GM21447 (cell line): Measurements from ENCODE around the gene RHOJ.
"Not testable (repeated sequence)": the region's sequence is repeated elsewhere in the genome, so short reads cannot be mapped to it uniquely, and the experiment has no call there.

Source experiments
- ATAC-seq: cut with Tn5 transposase; IDR thresholded peaks from one replicate; pipeline ENCODE4 v1.9.1; 2021; ENCODE audit not compliant: unreplicated experiment

Gene RHOJ

GRCh38 chr14:63296060-63296563 is 91.9 kb downstream of the RHOJ start:
- ATAC-seq, result no peak

DNA sequence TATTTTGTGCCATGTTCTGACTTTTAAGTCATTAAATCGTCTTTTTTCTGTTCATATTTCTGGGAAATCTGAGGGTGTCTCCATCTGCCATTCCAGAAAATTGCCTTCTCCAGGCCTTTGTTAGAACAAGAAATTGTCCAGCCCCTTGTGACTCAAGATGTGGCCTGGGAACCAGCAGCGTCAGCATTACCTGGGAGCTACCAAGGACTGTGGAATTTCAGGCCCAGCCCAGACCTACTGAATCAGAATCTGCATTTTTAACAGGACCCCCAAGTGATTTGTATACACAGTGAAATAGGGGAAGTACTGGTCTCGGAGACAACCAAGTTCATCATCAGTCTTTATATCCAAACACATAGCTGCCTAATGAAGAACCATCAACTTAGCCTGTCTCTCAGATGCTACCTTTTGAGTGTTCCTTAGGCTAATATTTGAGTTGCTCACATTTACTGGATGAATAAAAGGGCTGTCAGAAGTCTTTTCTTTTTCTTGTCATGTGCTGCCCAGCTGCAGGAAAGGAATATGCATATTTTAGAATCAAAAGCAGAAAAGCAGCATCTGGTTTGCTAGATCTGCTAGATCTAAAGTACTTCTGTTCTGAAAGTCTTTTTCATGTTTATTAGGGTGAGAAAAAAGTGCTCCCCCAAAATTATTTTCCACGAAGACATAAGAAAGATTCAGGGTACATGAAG is 93.3 kb downstream of the RHOJ start:
- no peak for ATAC-seq

GRCh38 chr14:63299351-63300110 is 95.3 kb downstream of the RHOJ start:
- ATAC-seq, result no peak

DNA sequence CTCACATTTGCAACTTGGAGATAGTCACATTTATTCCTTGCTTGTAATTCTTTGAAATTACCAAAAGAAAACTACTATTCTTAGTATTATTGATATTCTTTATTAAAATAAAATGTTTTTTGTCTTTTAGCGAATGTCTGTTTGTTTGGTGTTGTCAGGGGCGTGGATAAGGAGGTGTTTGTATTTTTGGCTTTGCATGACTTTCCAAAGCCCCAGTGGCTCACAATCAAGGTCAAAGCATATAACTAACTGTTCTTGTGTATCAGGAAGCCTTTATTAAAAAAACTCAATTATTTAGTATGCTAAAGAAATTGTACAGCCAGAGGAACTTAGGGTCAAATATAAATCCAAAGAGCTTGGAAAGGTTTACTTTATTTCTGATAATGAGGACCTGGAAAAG is 96.6 kb downstream of the RHOJ start:
- ATAC-seq, result no peak

- ATAC-seq, result no peak
Measured at GRCh38 chr14:63301891-63302534, 97.8 kb downstream of the RHOJ start.

- ATAC-seq, result not testable (repeated sequence)
Measured at GRCh38 chr14:63304429-63304828, 100.2 kb downstream of the RHOJ start.

DNA sequence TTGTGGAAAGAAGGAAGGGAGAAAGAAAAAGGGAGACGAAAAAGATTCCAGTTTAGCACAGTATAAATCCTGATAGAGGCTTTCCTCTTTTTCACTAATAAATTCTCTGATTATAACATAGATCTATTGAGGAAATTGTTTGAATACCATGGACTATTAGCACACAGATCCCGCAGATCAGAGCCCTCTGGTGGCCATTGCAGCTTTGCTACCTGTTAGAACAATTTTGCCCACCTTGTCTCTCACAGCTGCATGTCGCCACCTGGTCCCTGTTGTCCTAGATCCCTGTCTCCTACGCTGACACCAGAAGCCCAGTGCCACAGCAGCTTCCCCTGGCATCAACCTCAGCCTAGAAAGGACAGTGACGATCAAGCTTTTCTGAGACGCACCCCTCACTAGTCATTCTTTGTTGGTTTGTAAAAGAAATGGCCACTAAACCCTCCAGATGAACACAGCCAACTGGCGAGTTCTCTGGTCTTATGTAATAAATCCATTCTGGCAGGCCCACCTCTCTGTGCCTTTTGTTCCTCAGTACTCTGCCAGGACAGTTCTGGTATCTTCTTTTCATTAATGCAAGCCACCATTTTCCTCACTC is 104.6 kb downstream of the RHOJ start:
- ATAC-seq, result no peak

- ATAC-seq, result no peak
Measured at GRCh38 chr14:63318835-63319234, 114.6 kb downstream of the RHOJ start, which contains the start of gene GPHB5. Gene GPHB5, minus strand, starts transcription at chr14:63318935. Its CDS starts 1,086 bp downstream, at chr14:63317849.

DNA sequence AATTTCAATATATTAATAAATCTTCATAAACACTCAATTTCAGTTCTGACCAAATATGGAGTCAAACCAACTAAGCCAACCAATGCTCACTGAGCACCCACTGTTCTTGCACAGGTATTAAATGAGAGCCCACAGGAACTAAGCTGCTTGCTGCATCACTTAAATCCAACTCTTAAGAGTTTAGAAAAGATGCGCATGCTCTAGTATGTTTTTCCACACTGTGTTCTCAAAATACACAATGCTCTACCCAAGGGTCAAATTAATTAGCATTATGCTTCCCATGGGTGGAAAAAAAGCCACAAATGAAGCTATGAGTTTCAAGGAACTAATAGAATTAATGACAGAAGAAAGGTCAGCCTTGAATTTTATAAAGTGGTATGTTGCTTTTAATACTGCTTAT is 118.2 kb downstream of the RHOJ start:
- ATAC-seq, result no peak

DNA sequence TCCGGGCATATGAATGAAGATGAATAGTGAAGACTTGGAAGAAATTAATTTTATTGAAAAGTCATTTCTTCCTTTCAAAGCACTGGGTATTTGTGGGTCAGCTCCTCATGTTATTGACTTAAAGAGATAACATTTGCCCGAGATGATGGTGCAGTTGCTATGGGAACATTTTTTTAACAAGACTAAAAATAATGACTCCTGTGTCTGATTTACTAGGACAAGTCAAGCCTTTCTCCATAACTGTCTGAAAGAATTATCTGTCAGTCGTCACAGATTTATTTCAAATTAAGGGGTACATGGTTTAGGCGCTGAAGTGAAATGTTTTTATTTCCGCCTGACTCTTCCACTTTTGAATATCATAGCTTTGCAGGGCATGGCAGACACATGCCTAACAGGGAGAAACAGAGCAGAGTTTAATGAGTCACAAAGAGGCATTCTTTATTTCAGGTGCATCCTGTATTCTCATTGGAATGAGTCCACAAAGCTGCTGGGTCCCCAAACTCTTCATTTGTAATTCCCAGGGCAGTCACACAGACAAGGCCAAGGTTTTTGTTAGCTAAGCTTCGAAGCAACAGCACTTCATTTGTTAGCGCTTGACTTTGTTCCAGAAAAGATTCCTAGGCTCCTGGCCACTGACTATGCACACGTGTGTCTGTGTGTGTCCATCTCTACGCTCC is 118.8 kb downstream of the RHOJ start:
- ATAC-seq, result no peak

DNA sequence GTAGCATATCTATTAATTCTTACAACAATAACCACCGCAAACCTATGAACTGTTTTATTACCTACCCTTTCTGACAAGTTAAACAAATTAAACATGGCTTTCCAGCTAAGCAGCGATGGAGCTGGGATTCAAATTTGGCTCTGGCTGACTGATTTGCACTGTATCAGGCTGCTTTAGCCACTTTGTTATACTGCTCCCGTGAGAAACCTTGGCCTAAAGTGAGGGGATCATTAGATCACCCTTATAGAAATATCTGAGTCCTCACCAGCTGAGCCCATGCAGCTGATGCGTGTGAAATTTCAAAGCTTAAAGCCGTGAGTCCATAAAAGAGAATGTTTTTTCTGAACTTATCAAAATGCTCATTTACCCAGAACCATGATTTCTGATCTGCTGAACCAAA is 122.6 kb downstream of the RHOJ start:
- no peak for ATAC-seq

GRCh38 chr14:63328787-63329737 is 124.8 kb downstream of the RHOJ start:
- no peak for ATAC-seq

DNA sequence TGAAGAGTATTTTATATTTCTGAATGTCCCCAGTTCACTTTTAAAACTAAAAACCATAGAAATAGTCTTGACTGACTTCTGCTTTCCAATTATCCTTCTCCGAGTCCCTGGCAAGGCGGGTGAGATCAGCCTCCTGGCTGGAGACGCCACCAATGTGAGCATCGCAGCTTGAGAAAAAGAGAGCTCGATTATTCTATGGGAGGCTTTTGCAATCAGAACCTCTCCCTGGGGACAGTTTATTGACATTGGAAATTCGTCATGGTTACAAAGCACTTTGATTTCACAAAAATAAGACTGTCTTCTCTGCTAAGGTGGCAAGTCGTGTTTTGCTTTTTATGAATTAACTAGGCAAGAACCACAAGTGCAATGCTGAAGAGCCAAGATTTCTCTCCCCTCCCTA is 138.1 kb downstream of the RHOJ start:
- no peak for ATAC-seq
